Measurements from ENCODE around the gene CEMIP.

- TF ChIP-seq CTCF (IDR thresholded peaks at IDR 0.05) (no peak), ZFX (IDR thresholded peaks at IDR 0.05; ENCODE audit: borderline replicate concordance) (no peak)
These were observed 40.9 kb downstream of the CEMIP start for GRCh38 chr15:80820092-80820491.
